Effector memory CD8-positive, alpha-beta T cell (primary cell): ENCODE results near the gene OTOGL.

ENCODE experiments used
- ATAC-seq: fragments of 150-1000 bp; cut with Tn5 transposase; replicated peaks from 2 replicates; pipeline ENCODE4 v1.10.0; 2021; ENCODE audit warnings: mild to moderate bottlenecking, moderate library complexity
- DNase-seq, 3 experiments: peaks; one replicate each; pipeline ENCODE4 v3.0.0; 2021
- H3K27ac Mint-ChIP-seq, 2 donors: one replicate each; pipeline ENCODE4 v1.8.0; 2022; ENCODE audit warnings: mild to moderate bottlenecking in 2 of 2, mixed read lengths in 2 of 2, moderate library complexity in 2 of 2
- H3K27me3 Mint-ChIP-seq, 2 donors: one replicate each; pipeline ENCODE4 v1.8.0; 2022; ENCODE audit warnings: mixed read lengths in 2 of 2
- H3K36me3 Mint-ChIP-seq: one replicate; pipeline ENCODE4 v1.8.0; 2022; ENCODE audit warnings: mild to moderate bottlenecking, moderate library complexity, mixed read lengths; ENCODE audit not compliant: insufficient read depth
- H3K4me1 Mint-ChIP-seq, 2 donors: one replicate each; pipeline ENCODE4 v1.8.0; 2022; ENCODE audit warnings: low read depth in 2 of 2, mixed read lengths in 2 of 2
- H3K4me3 Mint-ChIP-seq, 2 donors: one replicate each; pipeline ENCODE4 v1.8.0; 2022; ENCODE audit warnings: mild to moderate bottlenecking in 2 of 2, mixed read lengths in 2 of 2, moderate library complexity in 2 of 2
- H3K9me3 Mint-ChIP-seq, 2 donors: one replicate each; pipeline ENCODE4 v1.8.0; 2022; ENCODE audit warnings: mixed read lengths in 2 of 2

Gene OTOGL

GRCh38 chr12:80356097-80356496 is 256.8 kb downstream of the OTOGL start:
- Mint-ChIP-seq H3K4me1 (no peaks in the 10 kb centered on the region), H3K27me3 (no peaks in the 10 kb centered on the region), H3K9me3 (peaks cover 0 to 5% of the 10 kb centered on the region in 2 donors), H3K27ac (no peak overlapping the region), H3K4me3 (no peak overlapping the region), H3K36me3 (no peaks in the 10 kb centered on the region)
- DNase-seq (no peak), ATAC-seq (no peak)

DNA sequence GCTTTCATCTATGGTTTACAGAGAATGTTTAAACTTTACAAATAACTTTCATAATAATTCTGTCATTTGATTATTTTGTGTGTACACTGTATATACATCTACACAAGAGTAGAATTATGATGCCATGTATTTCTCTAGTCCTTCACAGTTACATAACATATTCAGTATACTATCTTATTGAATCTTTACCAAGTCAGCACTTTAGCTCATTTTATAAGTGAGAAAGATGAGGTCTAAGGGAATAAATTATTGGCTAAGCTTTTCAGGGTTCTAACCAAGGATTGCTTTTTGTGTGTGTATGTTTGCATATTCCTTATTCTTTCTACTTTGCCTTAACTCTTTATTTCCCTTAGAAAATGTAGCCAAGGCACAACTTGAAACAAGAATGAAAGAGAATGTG is 260.4 kb downstream of the OTOGL start:
- Mint-ChIP-seq H3K4me1 (no peaks in the 10 kb centered on the region), H3K36me3 (no peaks in the 10 kb centered on the region), H3K27me3 (no peaks in the 10 kb centered on the region), H3K9me3 (peaks cover 0 to 13% of the 10 kb centered on the region in 2 donors), H3K4me3 (no peak overlapping the region), H3K27ac (no peak overlapping the region)
- DNase-seq = no peak
- no peak for ATAC-seq

DNA sequence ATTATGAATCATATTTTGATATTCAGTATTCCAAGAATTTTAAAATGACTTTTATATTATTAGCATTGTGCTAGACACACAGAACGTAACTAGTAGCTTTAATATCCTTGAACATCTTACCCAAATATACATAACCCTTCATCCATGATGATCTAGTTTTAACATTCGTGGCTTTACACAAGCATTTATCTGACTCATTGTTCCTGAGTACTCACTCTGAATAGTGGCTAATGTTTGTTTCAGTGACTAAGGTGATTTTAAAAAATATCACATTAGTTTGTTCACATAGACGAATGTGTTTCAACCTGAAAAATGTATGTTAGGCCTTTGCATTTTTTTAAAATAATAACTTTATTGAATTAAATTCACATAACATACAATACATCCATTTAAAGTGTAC is 264.7 kb downstream of the OTOGL start:
- H3K27me3 Mint-ChIP-seq = no peaks in the 10 kb centered on the region
- no peaks in the 10 kb centered on the region for H3K4me1 Mint-ChIP-seq
- H3K4me3 Mint-ChIP-seq = no peak overlapping the region
- no peaks in the 10 kb centered on the region for H3K36me3 Mint-ChIP-seq
- H3K27ac Mint-ChIP-seq = no peak overlapping the region
- peaks cover 0 to 9% of the 10 kb centered on the region in 2 donors for H3K9me3 Mint-ChIP-seq
- no peak for DNase-seq
- ATAC-seq = no peak

- DNase-seq (no peak), ATAC-seq (no peak)
- Mint-ChIP-seq H3K9me3 (peaks cover 0 to 7% of the 10 kb centered on the region in 2 donors), H3K4me1 (no peaks in the 10 kb centered on the region), H3K36me3 (no peaks in the 10 kb centered on the region), H3K27me3 (no peaks in the 10 kb centered on the region), H3K4me3 (no peak overlapping the region), H3K27ac (no peak overlapping the region)
Observed at GRCh38 chr12:80373666-80374065, 274.3 kb downstream of the OTOGL start.

- no peak for DNase-seq
Observed at GRCh38 chr12:80374615-80375014, 275.3 kb downstream of the OTOGL start.

DNA sequence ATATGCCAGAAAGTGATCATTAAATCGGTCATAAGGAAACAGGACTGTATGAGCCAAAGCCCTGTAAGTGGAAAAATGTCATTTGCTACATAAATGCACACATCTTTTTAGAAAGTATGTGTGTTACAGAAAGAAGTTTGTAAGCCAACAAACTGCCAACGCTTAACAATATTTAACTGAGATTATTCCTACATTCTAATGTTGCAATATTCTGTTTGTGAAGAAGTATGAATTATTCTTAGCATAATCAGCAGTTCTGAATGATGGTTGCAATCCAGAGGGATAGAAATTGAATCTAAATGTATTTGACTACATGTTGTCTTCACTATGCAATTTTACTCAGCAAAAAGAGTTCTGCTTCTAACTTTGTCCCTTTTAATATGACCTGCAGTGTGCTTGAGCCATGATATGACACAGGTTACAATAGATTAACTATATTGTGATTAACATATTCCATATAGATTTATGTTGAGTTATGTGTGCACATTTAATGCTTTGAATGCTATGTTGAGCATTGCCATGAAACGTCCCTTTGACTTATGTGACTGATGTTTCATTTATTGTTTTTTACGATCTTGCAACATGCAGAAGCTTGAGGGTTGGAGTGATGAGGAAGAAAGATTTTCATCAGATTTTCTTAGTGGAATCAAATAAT is 277.9 kb downstream of the OTOGL start:
- no peak for ATAC-seq
- H3K4me1 Mint-ChIP-seq = no peaks in the 10 kb centered on the region
- peaks cover 0 to 7% of the 10 kb centered on the region in 2 donors for H3K9me3 Mint-ChIP-seq
- no peak for DNase-seq
- H3K4me3 Mint-ChIP-seq = no peak overlapping the region
- no peaks in the 10 kb centered on the region for H3K36me3 Mint-ChIP-seq
- H3K27ac Mint-ChIP-seq = no peak overlapping the region
- H3K27me3 Mint-ChIP-seq = no peaks in the 10 kb centered on the region

More at GRCh38 chr12:80374615-80375014, 275.3 kb downstream of the OTOGL start:
- H3K27me3 Mint-ChIP-seq = no peaks in the 10 kb centered on the region
- no peak overlapping the region for H3K4me3 Mint-ChIP-seq
- no peak overlapping the region for H3K27ac Mint-ChIP-seq
- ATAC-seq = no peak
- no peaks in the 10 kb centered on the region for H3K36me3 Mint-ChIP-seq
- no peaks in the 10 kb centered on the region for H3K4me1 Mint-ChIP-seq
- H3K9me3 Mint-ChIP-seq = peaks cover 0 to 7% of the 10 kb centered on the region in 2 donors

DNA sequence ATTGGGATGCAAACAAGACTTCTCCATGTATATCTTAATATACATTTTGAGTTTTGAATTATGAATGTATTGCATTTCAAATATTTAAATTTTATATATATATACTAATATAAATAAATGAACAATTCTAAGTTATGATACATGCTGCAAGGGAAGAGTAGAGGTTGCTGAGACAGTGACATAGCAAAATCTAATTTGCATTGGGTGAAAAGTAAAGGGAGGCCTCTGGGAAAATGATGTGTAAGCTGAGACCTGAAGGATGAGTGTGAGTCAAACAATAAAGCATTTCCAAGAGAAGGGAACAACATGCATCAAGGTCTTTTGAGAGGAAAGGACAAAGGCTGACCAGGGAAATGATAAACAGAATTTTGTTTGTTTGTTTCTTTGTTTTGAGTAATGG is 281.8 kb downstream of the OTOGL start:
- H3K27ac Mint-ChIP-seq = no peak overlapping the region

GRCh38 chr12:80382254-80382653 is 282.9 kb downstream of the OTOGL start:
- no peak for DNase-seq
- H3K27ac Mint-ChIP-seq = no peak overlapping the region

More for the DNA sequence above, 281.8 kb downstream of the OTOGL start:
- H3K36me3 Mint-ChIP-seq = no peaks in the 10 kb centered on the region
- ATAC-seq = no peak
- peaks cover 2 to 8% of the 10 kb centered on the region in 2 donors for H3K9me3 Mint-ChIP-seq
- no peaks in the 10 kb centered on the region for H3K4me1 Mint-ChIP-seq
- DNase-seq = no peak
- H3K27me3 Mint-ChIP-seq = no peaks in the 10 kb centered on the region
- no peak overlapping the region for H3K4me3 Mint-ChIP-seq

GRCh38 chr12:80400571-80400991 is 301.2 kb downstream of the OTOGL start:
- Mint-ChIP-seq H3K27ac (no peak overlapping the region), H3K36me3 (no peaks in the 10 kb centered on the region), H3K27me3 (no peaks in the 10 kb centered on the region), H3K4me1 (no peaks in the 10 kb centered on the region), H3K9me3 (peaks cover 0 to 5% of the 10 kb centered on the region in 2 donors), H3K4me3 (no peak overlapping the region)
- no peak for ATAC-seq
- DNase-seq = no peak

More at GRCh38 chr12:80382254-80382653, 282.9 kb downstream of the OTOGL start:
- H3K4me1 Mint-ChIP-seq = no peaks in the 10 kb centered on the region
- ATAC-seq = no peak
- H3K27me3 Mint-ChIP-seq = no peaks in the 10 kb centered on the region
- H3K36me3 Mint-ChIP-seq = no peaks in the 10 kb centered on the region
- peaks cover 6 to 8% of the 10 kb centered on the region in 2 donors for H3K9me3 Mint-ChIP-seq
- H3K4me3 Mint-ChIP-seq = no peak overlapping the region

DNA sequence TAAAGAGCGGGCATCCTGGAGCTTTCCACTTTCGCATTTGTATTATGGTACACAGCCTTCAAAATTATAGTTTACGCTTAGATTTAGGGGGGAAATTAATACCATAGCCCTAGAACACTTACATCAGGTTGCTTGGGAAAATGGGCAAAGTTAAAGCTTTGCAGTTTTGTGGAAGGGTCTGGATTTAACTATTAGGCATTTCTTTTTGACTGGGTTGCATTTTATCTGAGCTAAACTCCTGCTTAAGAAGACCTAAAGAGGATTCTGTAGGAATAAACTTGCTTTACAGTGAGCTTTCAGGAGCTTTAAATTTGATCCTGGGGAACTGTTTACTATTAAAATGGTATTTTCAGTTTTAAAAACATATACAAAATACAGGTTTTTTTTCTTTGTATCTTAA is 301.9 kb downstream of the OTOGL start:
- no peak overlapping the region for H3K27ac Mint-ChIP-seq
- H3K4me1 Mint-ChIP-seq = no peaks in the 10 kb centered on the region
- no peaks in the 10 kb centered on the region for H3K27me3 Mint-ChIP-seq
- DNase-seq = no peak
- H3K4me3 Mint-ChIP-seq = no peak overlapping the region
- no peak for ATAC-seq
- H3K9me3 Mint-ChIP-seq = peaks cover 0 to 5% of the 10 kb centered on the region in 2 donors
- no peaks in the 10 kb centered on the region for H3K36me3 Mint-ChIP-seq

- H3K9me3 Mint-ChIP-seq = peaks cover 0 to 4% of the 10 kb centered on the region in 2 donors
- no peaks in the 10 kb centered on the region for H3K36me3 Mint-ChIP-seq
- no peaks in the 10 kb centered on the region for H3K4me1 Mint-ChIP-seq
- no peak for ATAC-seq
- H3K4me3 Mint-ChIP-seq = no peak overlapping the region
- no peak for DNase-seq
- no peaks in the 10 kb centered on the region for H3K27me3 Mint-ChIP-seq
- H3K27ac Mint-ChIP-seq = no peak overlapping the region
Observed at GRCh38 chr12:80404629-80405028, 305.3 kb downstream of the OTOGL start.

DNA sequence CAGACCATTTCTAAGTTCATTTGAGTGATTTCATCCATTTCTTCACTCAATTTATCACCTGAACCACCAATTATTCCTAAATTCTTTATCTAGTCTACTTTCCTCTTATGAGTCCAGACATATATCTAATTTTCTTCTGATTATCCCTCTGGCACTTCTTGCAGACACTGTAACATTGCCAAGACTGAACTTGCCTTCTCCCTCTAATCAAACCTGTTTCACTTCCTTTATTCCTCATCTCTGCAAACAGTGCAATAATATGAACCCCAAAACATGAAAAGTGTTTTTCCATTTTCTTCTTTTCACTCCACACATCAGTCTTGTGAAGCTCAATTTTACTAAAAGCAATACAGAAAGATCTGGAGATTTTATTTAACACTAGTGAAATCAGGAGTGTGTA is 306.9 kb downstream of the OTOGL start:
- ATAC-seq (no peak), DNase-seq (no peak)
- peaks cover 4 to 5% of the 10 kb centered on the region in 2 donors for H3K9me3 Mint-ChIP-seq
- no peaks in the 10 kb centered on the region for H3K27me3 Mint-ChIP-seq
- H3K36me3 Mint-ChIP-seq = no peaks in the 10 kb centered on the region
- H3K27ac Mint-ChIP-seq = no peak overlapping the region
- H3K4me3 Mint-ChIP-seq = no peak overlapping the region
- H3K4me1 Mint-ChIP-seq = no peaks in the 10 kb centered on the region

DNA sequence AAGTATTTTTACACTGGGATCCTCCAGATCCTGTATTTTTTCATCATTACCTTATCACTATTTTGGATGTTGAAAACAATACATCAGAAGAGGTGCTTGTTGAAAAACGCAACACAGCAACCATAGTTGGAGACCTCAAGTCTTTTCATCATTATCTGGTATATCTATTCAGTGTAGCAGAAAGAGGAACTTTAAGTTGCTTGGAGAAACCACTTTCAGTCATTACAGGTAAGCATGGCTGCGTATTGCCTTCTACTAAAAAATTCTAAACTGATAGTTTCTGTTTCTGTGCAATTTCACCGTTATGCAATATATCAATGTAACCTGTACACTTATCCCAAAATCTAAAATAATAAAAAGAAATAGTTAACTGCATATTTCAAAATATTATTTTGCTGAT is 312.4 kb downstream of the OTOGL start:
- no peak for DNase-seq
- Mint-ChIP-seq H3K27me3 (no peaks in the 10 kb centered on the region), H3K27ac (no peak overlapping the region), H3K36me3 (no peaks in the 10 kb centered on the region), H3K4me1 (no peaks in the 10 kb centered on the region), H3K9me3 (peaks cover 4 to 5% of the 10 kb centered on the region in 2 donors), H3K4me3 (no peak overlapping the region)
- ATAC-seq = no peak

DNA sequence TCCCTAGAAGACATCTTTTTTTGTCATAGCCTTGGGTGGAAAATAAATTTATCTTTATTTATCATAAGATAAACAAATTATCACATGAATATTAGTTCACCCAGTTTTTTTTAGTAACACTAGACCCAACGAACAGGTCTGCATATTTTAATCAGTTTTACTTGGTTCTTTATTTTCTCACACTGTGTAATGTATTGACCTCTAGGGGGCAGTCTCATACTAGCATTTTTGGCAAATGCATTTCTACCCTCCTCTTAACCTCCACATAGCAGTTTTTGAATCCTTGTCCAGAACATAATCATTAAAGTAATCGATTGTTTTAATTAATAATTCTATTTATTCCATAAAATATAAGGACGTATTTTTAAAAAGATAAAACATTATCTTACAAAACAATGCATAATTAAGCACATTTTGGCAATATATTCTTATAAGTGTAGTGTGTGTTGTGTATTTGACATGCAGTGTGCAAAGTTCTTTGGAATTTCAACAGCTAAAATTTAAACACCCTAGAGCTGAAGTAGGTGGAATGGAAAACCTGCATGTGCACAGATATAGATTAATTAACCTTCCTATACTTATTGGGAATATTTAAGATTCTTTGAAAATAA is 313.1 kb downstream of the OTOGL start:
- H3K27ac Mint-ChIP-seq = no peak overlapping the region
- no peak for ATAC-seq
- H3K4me1 Mint-ChIP-seq = no peaks in the 10 kb centered on the region
- no peak overlapping the region for H3K4me3 Mint-ChIP-seq
- H3K36me3 Mint-ChIP-seq = no peaks in the 10 kb centered on the region
- DNase-seq = no peak
- H3K9me3 Mint-ChIP-seq = peaks cover 4 to 8% of the 10 kb centered on the region in 2 donors
- H3K27me3 Mint-ChIP-seq = no peaks in the 10 kb centered on the region
